Activated CD4-positive, CD25-positive, alpha-beta regulatory T cell treated with anti-CD3 and anti-CD28 coated beads, Interleukin-2, amount 50 U/mL, for 72 hours (primary cell): ENCODE results near the gene SUSD3.

ENCODE experiments used
- DNase-seq: peaks from one replicate; pipeline ENCODE4 v3.0.0; 2021

Gene SUSD3

GRCh38 chr9:93077811-93078210 is 19.3 kb downstream of the SUSD3 start:
- no peak for DNase-seq

- no peak for DNase-seq
These were observed 20.9 kb downstream of the SUSD3 start for GRCh38 chr9:93079371-93079770.

GRCh38 chr9:93080406-93080805 is 21.9 kb downstream of the SUSD3 start:
- no peak for DNase-seq

- no peak for DNase-seq
These were observed 22.6 kb downstream of the SUSD3 start for GRCh38 chr9:93081081-93081529.

GRCh38 chr9:93081931-93082330 is 23.4 kb downstream of the SUSD3 start:
- DNase-seq, result no peak

- no peak for DNase-seq
These were observed 24.4 kb downstream of the SUSD3 start for GRCh38 chr9:93082841-93083411.

GRCh38 chr9:93083592-93084470 is 25.3 kb downstream of the SUSD3 start:
- DNase-seq, result no peak

GRCh38 chr9:93084471-93084881 is 26.0 kb downstream of the SUSD3 start:
- no peak for DNase-seq

- DNase-seq, result no peak
These were observed 27.2 kb downstream of the SUSD3 start for GRCh38 chr9:93085676-93086075.

- no peak for DNase-seq
These were observed 28.1 kb downstream of the SUSD3 start for GRCh38 chr9:93086447-93087224.

- no peak for DNase-seq
These were observed 29.6 kb downstream of the SUSD3 start for GRCh38 chr9:93087971-93088655.

GRCh38 chr9:93088656-93089015 is 30.1 kb downstream of the SUSD3 start:
- DNase-seq, result no peak

GRCh38 chr9:93089024-93089423 is 30.5 kb downstream of the SUSD3 start:
- no peak for DNase-seq

GRCh38 chr9:93089481-93089991 is 31.0 kb downstream of the SUSD3 start:
- no peak for DNase-seq

- no peak for DNase-seq
These were observed 31.7 kb downstream of the SUSD3 start for GRCh38 chr9:93090091-93090655.

GRCh38 chr9:93091056-93091452 is 32.6 kb downstream of the SUSD3 start:
- DNase-seq, result no peak

GRCh38 chr9:93091453-93092081 is 33.1 kb downstream of the SUSD3 start:
- no peak for DNase-seq

- DNase-seq, result no peak
These were observed 33.9 kb downstream of the SUSD3 start for GRCh38 chr9:93092251-93092991.

GRCh38 chr9:93093127-93093876 is 34.8 kb downstream of the SUSD3 start:
- no peak for DNase-seq

- no peak for DNase-seq
These were observed 35.6 kb downstream of the SUSD3 start for GRCh38 chr9:93093877-93094657.
